Osteoblast (primary cell): ENCODE data around the gene RGS19. TPM values are rescaled to one million over a fixed set of nuclear protein-coding genes. Genes with fewer than 3 reads are reported as not detected.

Source experiments
- DNase-seq: peaks from one replicate; pipeline ENCODE4 v3.0.0; 2011; ENCODE audit warnings: low spot score, mixed read lengths; ENCODE audit not compliant: insufficient read length; ENCODE audit errors: missing footprints
- H2AFZ ChIP-seq: 2 replicates; pipeline ENCODE4 v1.6.0; 2011; ENCODE audit warnings: mild to moderate bottlenecking, low read length
- H3K27ac ChIP-seq: 2 replicates; pipeline ENCODE4 v1.5.1; 2011; ENCODE audit warnings: mild to moderate bottlenecking, low read depth, low read length, moderate library complexity
- H3K27me3 ChIP-seq: 2 replicates; pipeline ENCODE4 v1.6.0; 2012; ENCODE audit warnings: mild to moderate bottlenecking, control low read depth, inconsistent platforms, low read length, moderate library complexity; ENCODE audit not compliant: insufficient read depth
- H3K36me3 ChIP-seq: 2 replicates; pipeline ENCODE4 v1.5.1; 2011; ENCODE audit warnings: mild to moderate bottlenecking, low read length, control low read depth, moderate library complexity; ENCODE audit not compliant: insufficient read depth
- H3K4me1 ChIP-seq: 2 replicates; pipeline ENCODE4 v1.5.1; 2011; ENCODE audit warnings: mild to moderate bottlenecking, low read length, control low read depth, moderate library complexity; ENCODE audit not compliant: insufficient read depth
- H3K4me2 ChIP-seq: 2 replicates; pipeline ENCODE4 v1.6.0; 2011; ENCODE audit warnings: mild to moderate bottlenecking, low read length; ENCODE audit not compliant: insufficient read depth
- H3K4me3 ChIP-seq: fragments of 200-600 bp; sonication (generic); 3 replicates; pipeline ENCODE4 v1.5.1; 2012; ENCODE audit warnings: mild to moderate bottlenecking, low read length, inconsistent platforms; ENCODE audit not compliant: insufficient read depth
- H3K79me2 ChIP-seq: 2 replicates; pipeline ENCODE4 v1.6.0; 2012; ENCODE audit warnings: mild to moderate bottlenecking, low read length, control low read depth, inconsistent platforms; ENCODE audit not compliant: insufficient read depth
- H3K9me3 ChIP-seq: 2 replicates; pipeline ENCODE4 v1.5.1; 2011; ENCODE audit warnings: low read depth, low read length, control low read depth
- H4K20me1 ChIP-seq: 2 replicates; pipeline ENCODE4 v1.6.0; 2012; ENCODE audit warnings: mild to moderate bottlenecking, low read length, control low read depth; ENCODE audit not compliant: insufficient read depth
- CTCF ChIP-seq: IDR thresholded peaks from 2 replicates; pipeline ENCODE4 v1.5.1; 2011; ENCODE audit warnings: mild to moderate bottlenecking, low read depth, low read length, moderate library complexity; ENCODE audit errors: extremely low read depth
- total RNA-seq: library from RNA; depleted of rRNA; stranded (reverse); fragments of >200 nt; gene quantifications from 2 replicates; pipeline ENCODE4 v1.2.3, GENCODE V29; 2012

RGS19 gene
- total RNA-seq, 1 donor: 6.9 TPM

- H3K27ac ChIP-seq: no peak overlapping the region
- H2AFZ ChIP-seq: no peak overlapping the region
- H3K4me1 ChIP-seq: peaks cover 27% of the 10 kb centered on the region
- peaks cover 39% of the 10 kb centered on the region for H4K20me1 ChIP-seq
- peak overlapping the region; percentile 29 for H3K4me2 ChIP-seq
- TF ChIP-seq CTCF: no peak
- H3K4me3 ChIP-seq: no peak overlapping the region
- no peaks in the 10 kb centered on the region for H3K36me3 ChIP-seq
- H3K79me2 ChIP-seq: no peaks in the 10 kb centered on the region
- H3K9me3 ChIP-seq: no peaks in the 10 kb centered on the region
- DNase-seq: peak; percentile 95
- H3K27me3 ChIP-seq: no peaks in the 10 kb centered on the region
Observed at GRCh38 chr20:64065974-64066343, 13.4 kb downstream of the RGS19 start.

- Histone ChIP-seq H3K36me3 (no peaks in the 10 kb centered on the region), H3K27ac (no peak overlapping the region), H3K4me3 (no peak overlapping the region), H3K9me3 (no peaks in the 10 kb centered on the region), H3K4me1 (peaks cover 27% of the 10 kb centered on the region), H2AFZ (no peak overlapping the region), H3K79me2 (no peaks in the 10 kb centered on the region), H3K4me2 (no peak overlapping the region), H3K27me3 (no peaks in the 10 kb centered on the region), H4K20me1 (peaks cover 39% of the 10 kb centered on the region)
- TF ChIP-seq CTCF: no peak
- DNase-seq: no peak
Observed at GRCh38 chr20:64065062-64065973, 14.0 kb downstream of the RGS19 start.

GRCh38 chr20:64064145-64064698 is 15.1 kb downstream of the RGS19 start:
- no peak for TF ChIP-seq CTCF
- DNase-seq: peak; percentile 98
- no peak overlapping the region for H2AFZ ChIP-seq
- peak overlapping the region; percentile 34 for H3K27ac ChIP-seq
- peaks cover 32% of the 10 kb centered on the region for H4K20me1 ChIP-seq
- H3K9me3 ChIP-seq: no peaks in the 10 kb centered on the region
- H3K4me1 ChIP-seq: peaks cover 27% of the 10 kb centered on the region
- H3K36me3 ChIP-seq: no peaks in the 10 kb centered on the region
- peak overlapping the region; percentile 87 for H3K4me3 ChIP-seq
- H3K4me2 ChIP-seq: peak overlapping the region; percentile 91
- no peaks in the 10 kb centered on the region for H3K79me2 ChIP-seq
- H3K27me3 ChIP-seq: no peaks in the 10 kb centered on the region
